GM12878 (cell line): ENCODE data around the gene AP1G2. TPM values are rescaled to one million over a fixed set of nuclear protein-coding genes. Genes with fewer than 3 reads are reported as not detected.

Source experiments
- ATAC-seq: fragments of 200-7000 bp; cut with Tn5 transposase; 3 replicates; pipeline ENCODE4 v1.9.1; 2020; ENCODE audit warnings: mild to moderate bottlenecking, moderate library complexity
- BruUV-seq: library from RNA; stranded (reverse); fragments of 400-500 nt; replicated peaks from 2 replicates; lab custom pipeline; 2021; lab: Mats Ljungman, UMichigan
- CTCF ChIA-PET: fragments of 300-600 bp; sonication (Branson Sonifier 250); formaldehyde crosslinking; extraction: SDS; loops from one replicate; lab custom pipeline; 2021; ENCODE audit warnings: inconsistent platforms; lab: Yijun Ruan, JAX
- POLR2A ChIA-PET: fragments of 350-600 bp; formaldehyde crosslinking; extraction: SDS; loops from one replicate; lab custom pipeline; 2021; ENCODE audit warnings: inconsistent platforms; lab: Charles Lee
- RAD21 ChIA-PET: fragments of 300-600 bp; sonication (Branson Sonifier 250); formaldehyde crosslinking; loops from one replicate; lab custom pipeline; 2023; ENCODE audit warnings: antibody characterized with exemption; ENCODE audit not compliant: unreplicated experiment; lab: Charles Lee
- SMC1A ChIA-PET: fragments of 300-600 bp; sonication (Branson Sonifier 250); formaldehyde crosslinking; loops from one replicate; lab custom pipeline; 2023; ENCODE audit not compliant: unreplicated experiment, uncharacterized antibody; lab: Charles Lee
- DNase-seq: peaks from one replicate; pipeline ENCODE4 v3.0.0-alpha.2; 2011; ENCODE audit warnings: low read depth, low spot score
- FAIRE-seq: peaks from 3 replicates; lab custom pipeline; 2011; peaks lifted over from hg19 to GRCh38; lab: Jason Lieb, UNC
- H2AFZ ChIP-seq: 2 replicates; pipeline ENCODE4 v1.6.0; 2011; ENCODE audit warnings: low read depth, low read length, control low read depth; ENCODE audit not compliant: control insufficient read depth
- H3K27ac ChIP-seq: 2 replicates; pipeline ENCODE4 v1.5.1; 2011; ENCODE audit warnings: control low read depth; ENCODE audit not compliant: control insufficient read depth, insufficient read depth
- H3K27me3 ChIP-seq, 2 experiments: replicated peaks in 1 of 2; 2 replicates each; pipeline versions ENCODE4 v1.6.0 to v1.6.1; 2011; ENCODE audit warnings: low read length in 1 of 2; ENCODE audit not compliant: control insufficient read depth in 2 of 2, insufficient read depth in 2 of 2
- H3K36me3 ChIP-seq, 2 experiments: 2 replicates each; pipeline ENCODE4 v1.5.1; 2011; ENCODE audit warnings: low read length in 1 of 2; ENCODE audit not compliant: control insufficient read depth in 2 of 2, insufficient read depth in 2 of 2
- H3K4me1 ChIP-seq: 2 replicates; pipeline ENCODE4 v1.6.1; 2011; ENCODE audit warnings: mild to moderate bottlenecking, low read length, moderate library complexity, mixed read lengths; ENCODE audit not compliant: control insufficient read depth, insufficient read depth
- H3K4me2 ChIP-seq: 2 replicates; pipeline ENCODE4 v1.6.0; 2011; ENCODE audit warnings: control low read depth; ENCODE audit not compliant: control insufficient read depth, insufficient read depth
- H3K4me3 ChIP-seq: fragments of 200-600 bp; sonication (generic); 2 replicates; pipeline ENCODE4 v1.5.1; 2016
- H3K79me2 ChIP-seq: 2 replicates; pipeline ENCODE4 v1.6.0; 2011; ENCODE audit warnings: low read length; ENCODE audit not compliant: control insufficient read depth, insufficient read depth
- H3K9ac ChIP-seq: 2 replicates; pipeline ENCODE4 v1.8.0; 2011; ENCODE audit warnings: low read length, control low read depth, mixed read lengths; ENCODE audit not compliant: control insufficient read depth, insufficient read depth
- H3K9me3 ChIP-seq: replicated peaks from 3 replicates; pipeline ENCODE4 v1.5.1; 2011; ENCODE audit warnings: mild to moderate bottlenecking, low read length; ENCODE audit not compliant: control insufficient read depth, insufficient read depth
- H4K20me1 ChIP-seq: 2 replicates; pipeline ENCODE4 v1.6.0; 2011; ENCODE audit not compliant: control insufficient read depth, insufficient read depth
- EGR1 ChIP-seq, 2 experiments: IDR thresholded peaks; 1 replicate in 1 of 2; 2 replicates in 1 of 2; pipeline ENCODE4 v1.6.1; 2011 to 2012; ENCODE audit warnings: low read depth in 2 of 2, low read length in 2 of 2, borderline replicate concordance in 1 of 2, mild to moderate bottlenecking in 1 of 2, moderate library complexity in 1 of 2
- IKZF2 ChIP-seq, 2 experiments: fragments of 450-650 bp; IDR thresholded peaks; 2 replicates each; pipeline ENCODE4 v1.6.1; 2017; ENCODE audit warnings: mild to moderate bottlenecking in 2 of 2, moderate library complexity in 2 of 2
- NBN ChIP-seq: fragments of 450-650 bp; IDR thresholded peaks from 2 replicates; pipeline ENCODE4 v1.6.1; 2016
- NFIC ChIP-seq: IDR thresholded peaks from 2 replicates; pipeline ENCODE4 v1.6.1; 2012; ENCODE audit warnings: low read depth, mild to moderate bottlenecking, inconsistent platforms, low read length, moderate library complexity
- NFYA ChIP-seq: IDR thresholded peaks from 2 replicates; pipeline ENCODE4 v1.6.1; 2011; ENCODE audit warnings: low read depth, mild to moderate bottlenecking, low read length, improper control_type of control experiment, borderline replicate concordance
- NR2C1 ChIP-seq: fragments of 450-650 bp; IDR thresholded peaks from 2 replicates; pipeline ENCODE4 v1.6.1; 2017; ENCODE audit warnings: antibody characterized with exemption, mild to moderate bottlenecking, moderate library complexity
- POLR2AphosphoS5 ChIP-seq: IDR thresholded peaks from 2 replicates; pipeline ENCODE4 v1.6.1; 2011; ENCODE audit warnings: mild to moderate bottlenecking, low read length, inconsistent platforms
- RAD21 ChIP-seq: IDR thresholded peaks from 2 replicates; pipeline ENCODE4 v1.6.1; 2011; ENCODE audit warnings: mild to moderate bottlenecking, low read depth, low read length, moderate library complexity; ENCODE audit not compliant: insufficient read depth
- SIN3A ChIP-seq: IDR thresholded peaks from 2 replicates; pipeline ENCODE4 v1.6.1; 2012; ENCODE audit warnings: low read depth, low read length, improper control_type of control experiment
- SMC3 ChIP-seq: IDR thresholded peaks from 2 replicates; pipeline ENCODE4 v1.6.1; 2011; ENCODE audit warnings: low read length, improper control_type of control experiment, borderline replicate concordance
- YY1 ChIP-seq: IDR thresholded peaks from 2 replicates; pipeline ENCODE4 v1.6.1; 2011; ENCODE audit warnings: low read depth, mild to moderate bottlenecking, low read length
- ZZZ3 ChIP-seq: IDR thresholded peaks from 2 replicates; pipeline ENCODE4 v1.6.1; 2011; ENCODE audit warnings: low read depth; ENCODE audit not compliant: control insufficient read depth, insufficient read length
- WGBS: methylation state at CpG from one replicate; pipeline ENCODE4 v1.1.6; 2016; ENCODE audit warnings: low lambda C conversion rate; ENCODE audit not compliant: insufficient replicate concordance, insufficient coverage; ENCODE audit errors: missing lambda C conversion rate; 5-methylcytosine and 5-hydroxymethylcytosine counted together
- in situ Hi-C: fragments of 300-500 bp; cut with MboI; formaldehyde crosslinking; loops from 9 replicates; pipeline ENCODE4 v1.14.3; 2018; ENCODE audit warnings: mixed read lengths
- intact Hi-C: fragments of 100-400 bp; cut with micrococcal nuclease; formaldehyde crosslinking; loops from one replicate; pipeline ENCODE4 v1.14.2; 2022; ENCODE audit not compliant: unreplicated experiment
- polyA plus RNA-seq, 11 experiments: library from polyadenylated mRNA; depleted of rRNA in 4 of 11; unstranded in 6 of 11; stranded (reverse) in 5 of 11; fragments of >200 nt; fragmentation: Nextera tagmentation in 4 of 11; fragmentation: Illumina TruSeq in 1 of 11; extraction: Ambion mirVana in 4 of 11; extraction: Trizol in 1 of 11; gene quantifications; 1 replicate in 1 of 11; 2 replicates in 10 of 11; pipeline versions ENCODE4 v1.2.1 to v1.2.3, GENCODE V29; 2011 to 2016; ENCODE audit warnings: inconsistent platforms in 2 of 11, missing spikeins in 2 of 11, low read depth in 1 of 11
- total RNA-seq, 4 experiments: library from RNA; depleted of rRNA in 3 of 4; stranded (reverse); fragments of >200 nt in 3 of 4; fragmentation: Illumina TruSeq in 1 of 4; extraction: Trizol in 1 of 4; gene quantifications; 2 replicates each; pipeline versions ENCODE4 v1.2.1 to v1.2.3, GENCODE V29; 2013 to 2021
- TF ChIP-seq, protein P1 (sequence below): IDR thresholded peaks from 2 replicates; pipeline ENCODE4 v1.6.1; 2012; ENCODE audit warnings: low read depth, low read length, improper control_type of control experiment
- TF ChIP-seq, protein P2 (sequence below): fragments of 450-650 bp; IDR thresholded peaks from 2 replicates; pipeline ENCODE4 v1.6.1; 2017; ENCODE audit warnings: antibody characterized with exemption, mild to moderate bottlenecking, moderate library complexity
- TF ChIP-seq, protein P3 (sequence below): IDR thresholded peaks from 2 replicates; pipeline ENCODE4 v1.6.1; 2011; ENCODE audit warnings: borderline replicate concordance, low read depth, mild to moderate bottlenecking, moderate library complexity, mixed read lengths, low read length; ENCODE audit not compliant: insufficient read depth; ENCODE audit errors: extremely low read length

Gene AP1G2
- total and polyA plus RNA-seq, 10 of the 15 experiments (the other 5 are each of a cell fraction or from before 2014, with no cell fraction given) = 41.5 to 146 (median 103) TPM

DNA sequence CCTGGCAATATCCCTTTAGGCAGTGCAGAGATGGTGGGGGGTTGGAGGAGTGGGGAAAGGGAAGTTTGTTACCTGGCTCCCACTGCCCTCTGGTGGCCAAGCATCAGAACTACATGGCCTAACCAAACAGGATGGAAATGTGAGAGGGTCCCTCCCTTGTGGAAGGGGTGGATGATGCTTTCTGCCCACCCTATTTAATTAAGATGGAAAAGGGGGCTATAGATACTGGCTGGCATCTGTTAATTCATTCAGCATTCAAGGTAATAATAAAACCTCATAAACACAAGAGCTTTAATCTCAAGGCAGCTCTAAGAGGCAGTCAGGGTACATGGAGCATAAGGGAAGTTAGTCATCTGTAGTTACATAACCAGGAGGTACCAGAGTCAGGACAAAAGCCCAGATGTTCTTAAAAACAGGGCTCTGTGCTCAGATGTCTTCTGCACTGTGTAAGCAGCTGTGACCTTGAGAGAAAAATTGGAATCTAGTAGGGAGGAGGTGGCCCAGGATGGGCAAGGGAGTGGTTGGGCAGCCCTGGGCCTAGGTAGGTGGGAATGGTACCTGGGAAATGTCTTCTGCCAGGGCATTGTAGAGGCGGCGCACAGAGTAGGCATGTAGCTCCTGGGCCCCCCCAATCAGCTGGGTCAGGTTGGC is 4.6 kb downstream of the AP1G2 start:
- ChIA-PET SMC1A (interaction anchor here (1.0 to 9.7 kb wide), 2 partner anchors 84 to 116 kb away, joined by 4 to 124 read pairs; no protein-coding TSS in a partner anchor), POLR2A (interaction anchor here (1.3 kb wide), 1 partner anchor 84 kb away, joined by 3 read pairs; no protein-coding TSS in a partner anchor), RAD21 (interaction anchor here (0.8 to 1.3 kb wide), 2 partner anchors 83 to 84 kb away, joined by 4 to 6 read pairs; no protein-coding TSS in a partner anchor), CTCF (interaction anchor here (0.9 to 13.1 kb wide), 11 partner anchors 9 to 240 kb away, joined by 3 to 436 read pairs (median 6); partner anchors contain the start of genes NGDN and ZFHX2)
- H3K4me2 ChIP-seq = no peak overlapping the region
- peak; percentile 64 for FAIRE-seq
- intact Hi-C loops = loop anchor here (1.0 kb wide), 1 partner anchor 85 kb away; no protein-coding TSS in a partner anchor
- 82% methylated on average over 2 of the region's 2 CpGs for WGBS
- H3K27me3 ChIP-seq = no peaks in the 10 kb centered on the region
- no peaks in the 10 kb centered on the region; the same call in none of the 2 replicates for H3K4me1 ChIP-seq
- H3K9ac ChIP-seq = no peak overlapping the region
- no peak overlapping the region for H3K4me3 ChIP-seq
- in situ Hi-C loops = no loop called here
- H3K79me2 ChIP-seq = peaks cover 21% of the 10 kb centered on the region
- peak; percentile 33 for ATAC-seq
- H2AFZ ChIP-seq = no peak overlapping the region
- H4K20me1 ChIP-seq = no peaks in the 10 kb centered on the region
- peaks cover 17 to 23% of the 10 kb centered on the region in 2 experiments for H3K36me3 ChIP-seq
- DNase-seq = no peak
- no TSS peak for BruUV-seq
- no peaks in the 10 kb centered on the region for H3K9me3 ChIP-seq
- no peak overlapping the region for H3K27ac ChIP-seq
- TF ChIP-seq IKZF2 (IDR thresholded peaks at IDR 0.05) (no peak), NFYA (no peak), YY1 (0 out of 2 replicates have a peak, but pooled peaks have one; percentile 28), ZZZ3 (no peak), SMC3 (peak; percentile 67), POLR2AphosphoS5 (no peak), SIN3A (no peak), EGR1 (IDR thresholded peaks at IDR 0.05; ENCODE audit: borderline replicate concordance in 1 of 2, low read depth in 2 of 2, low read length in 2 of 2) (no peak), RAD21 (peak; percentile 74), NR2C1 (no peak), NFIC (no peak), NBN (0 out of 2 replicates have a peak, but pooled peaks have one; percentile 30)
- TF ChIP-seq, protein P1, sequence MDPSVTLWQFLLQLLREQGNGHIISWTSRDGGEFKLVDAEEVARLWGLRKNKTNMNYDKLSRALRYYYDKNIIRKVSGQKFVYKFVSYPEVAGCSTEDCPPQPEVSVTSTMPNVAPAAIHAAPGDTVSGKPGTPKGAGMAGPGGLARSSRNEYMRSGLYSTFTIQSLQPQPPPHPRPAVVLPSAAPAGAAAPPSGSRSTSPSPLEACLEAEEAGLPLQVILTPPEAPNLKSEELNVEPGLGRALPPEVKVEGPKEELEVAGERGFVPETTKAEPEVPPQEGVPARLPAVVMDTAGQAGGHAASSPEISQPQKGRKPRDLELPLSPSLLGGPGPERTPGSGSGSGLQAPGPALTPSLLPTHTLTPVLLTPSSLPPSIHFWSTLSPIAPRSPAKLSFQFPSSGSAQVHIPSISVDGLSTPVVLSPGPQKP = no peak
- TF ChIP-seq, protein P2, sequence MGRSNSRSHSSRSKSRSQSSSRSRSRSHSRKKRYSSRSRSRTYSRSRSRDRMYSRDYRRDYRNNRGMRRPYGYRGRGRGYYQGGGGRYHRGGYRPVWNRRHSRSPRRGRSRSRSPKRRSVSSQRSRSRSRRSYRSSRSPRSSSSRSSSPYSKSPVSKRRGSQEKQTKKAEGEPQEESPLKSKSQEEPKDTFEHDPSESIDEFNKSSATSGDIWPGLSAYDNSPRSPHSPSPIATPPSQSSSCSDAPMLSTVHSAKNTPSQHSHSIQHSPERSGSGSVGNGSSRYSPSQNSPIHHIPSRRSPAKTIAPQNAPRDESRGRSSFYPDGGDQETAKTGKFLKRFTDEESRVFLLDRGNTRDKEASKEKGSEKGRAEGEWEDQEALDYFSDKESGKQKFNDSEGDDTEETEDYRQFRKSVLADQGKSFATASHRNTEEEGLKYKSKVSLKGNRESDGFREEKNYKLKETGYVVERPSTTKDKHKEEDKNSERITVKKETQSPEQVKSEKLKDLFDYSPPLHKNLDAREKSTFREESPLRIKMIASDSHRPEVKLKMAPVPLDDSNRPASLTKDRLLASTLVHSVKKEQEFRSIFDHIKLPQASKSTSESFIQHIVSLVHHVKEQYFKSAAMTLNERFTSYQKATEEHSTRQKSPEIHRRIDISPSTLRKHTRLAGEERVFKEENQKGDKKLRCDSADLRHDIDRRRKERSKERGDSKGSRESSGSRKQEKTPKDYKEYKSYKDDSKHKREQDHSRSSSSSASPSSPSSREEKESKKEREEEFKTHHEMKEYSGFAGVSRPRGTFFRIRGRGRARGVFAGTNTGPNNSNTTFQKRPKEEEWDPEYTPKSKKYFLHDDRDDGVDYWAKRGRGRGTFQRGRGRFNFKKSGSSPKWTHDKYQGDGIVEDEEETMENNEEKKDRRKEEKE = no peak
- TF ChIP-seq, protein P3, sequence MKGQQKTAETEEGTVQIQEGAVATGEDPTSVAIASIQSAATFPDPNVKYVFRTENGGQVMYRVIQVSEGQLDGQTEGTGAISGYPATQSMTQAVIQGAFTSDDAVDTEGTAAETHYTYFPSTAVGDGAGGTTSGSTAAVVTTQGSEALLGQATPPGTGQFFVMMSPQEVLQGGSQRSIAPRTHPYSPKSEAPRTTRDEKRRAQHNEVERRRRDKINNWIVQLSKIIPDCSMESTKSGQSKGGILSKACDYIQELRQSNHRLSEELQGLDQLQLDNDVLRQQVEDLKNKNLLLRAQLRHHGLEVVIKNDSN = no peak
